GM12891 (cell line): ENCODE results near the gene SLC6A12.

Experiments
- PAX5 ChIP-seq: IDR thresholded peaks from 2 replicates; pipeline ENCODE4 v1.6.1; 2011; ENCODE audit warnings: low read length, moderate library complexity, mild to moderate bottlenecking; ENCODE audit not compliant: insufficient read depth, severe bottlenecking
- POLR2A ChIP-seq: IDR thresholded peaks from 2 replicates; pipeline ENCODE4 v1.6.1; 2011; ENCODE audit warnings: low read depth, low read length, control low read depth
- POLR2AphosphoS5 ChIP-seq: IDR thresholded peaks from 2 replicates; pipeline ENCODE4 v1.6.1; 2011; ENCODE audit warnings: low read depth, low read length, control low read depth
- POU2F2 ChIP-seq: IDR thresholded peaks from 2 replicates; pipeline ENCODE4 v1.6.1; 2011; ENCODE audit warnings: low read depth, mild to moderate bottlenecking, control low read depth, low read length, moderate library complexity
- TAF1 ChIP-seq: IDR thresholded peaks from 2 replicates; pipeline ENCODE4 v1.6.1; 2011; ENCODE audit warnings: low read depth, low read length, control low read depth

DNA sequence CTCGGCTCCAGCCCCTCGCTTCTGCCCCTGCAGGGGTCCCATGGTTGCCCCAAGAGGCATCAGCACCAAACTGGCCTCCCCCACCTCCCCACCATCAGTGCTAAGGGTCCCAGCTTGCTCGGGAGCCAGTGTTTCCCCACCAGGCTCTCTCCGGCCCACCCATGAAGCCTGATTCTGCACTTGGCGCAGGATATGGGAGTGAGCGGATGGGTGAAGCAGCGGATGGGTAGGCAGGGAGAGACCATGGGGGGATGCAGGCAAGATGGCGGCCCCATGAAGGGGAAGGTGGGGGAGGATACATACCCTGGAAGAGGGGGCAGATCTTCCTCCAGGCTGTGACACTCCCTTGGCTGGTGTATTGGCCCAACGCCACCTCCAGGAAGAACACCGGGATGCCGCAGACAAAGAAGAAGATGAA, 9.7 kb downstream of the SLC6A12 start:
- no peak for TF ChIP-seq POLR2AphosphoS5
- TF ChIP-seq POLR2A, result no peak
- no peak for TF ChIP-seq POU2F2
- TF ChIP-seq TAF1, result no peak
- TF ChIP-seq PAX5, result no peak
